HUES64 (cell line): ENCODE data around the gene UPK3B.
"Not testable (repeated sequence)": the region's sequence is repeated elsewhere in the genome, so short reads cannot be mapped to it uniquely, and the experiment has no call there.

Experiments
- H3K27ac ChIP-seq: 2 replicates; pipeline ENCODE4 v1.7.0; 2013; ENCODE audit warnings: low read depth, low read length, inconsistent platforms
- H3K27me3 ChIP-seq: 2 replicates; pipeline ENCODE4 v1.6.1; 2013; ENCODE audit warnings: mild to moderate bottlenecking, low read length; ENCODE audit not compliant: insufficient read depth
- H3K36me3 ChIP-seq: 2 replicates; pipeline ENCODE4 v1.6.1; 2013; ENCODE audit warnings: mild to moderate bottlenecking, low read length; ENCODE audit not compliant: insufficient read depth
- H3K4me1 ChIP-seq: 2 replicates; pipeline ENCODE4 v1.6.1; 2013; ENCODE audit warnings: mild to moderate bottlenecking, low read length, moderate library complexity; ENCODE audit not compliant: insufficient read depth
- H3K4me3 ChIP-seq: 2 replicates; pipeline ENCODE4 v1.5.1; 2013; ENCODE audit warnings: mild to moderate bottlenecking, low read length, moderate library complexity
- H3K9ac ChIP-seq: 2 replicates; pipeline ENCODE4 v1.6.1; 2013; ENCODE audit warnings: mild to moderate bottlenecking, low read depth, low read length
- H3K9me3 ChIP-seq: 2 replicates; pipeline ENCODE4 v1.6.1; 2013; ENCODE audit warnings: low read depth, low read length; ENCODE audit not compliant: insufficient read depth
- WGBS: fragments of 150-250, 120-280 bp; methylation state at CpG from one replicate; pipeline ENCODE4 v1.1.7; 2013; ENCODE audit warnings: missing lambda C conversion rate; 5-methylcytosine and 5-hydroxymethylcytosine counted together

UPK3B gene

DNA sequence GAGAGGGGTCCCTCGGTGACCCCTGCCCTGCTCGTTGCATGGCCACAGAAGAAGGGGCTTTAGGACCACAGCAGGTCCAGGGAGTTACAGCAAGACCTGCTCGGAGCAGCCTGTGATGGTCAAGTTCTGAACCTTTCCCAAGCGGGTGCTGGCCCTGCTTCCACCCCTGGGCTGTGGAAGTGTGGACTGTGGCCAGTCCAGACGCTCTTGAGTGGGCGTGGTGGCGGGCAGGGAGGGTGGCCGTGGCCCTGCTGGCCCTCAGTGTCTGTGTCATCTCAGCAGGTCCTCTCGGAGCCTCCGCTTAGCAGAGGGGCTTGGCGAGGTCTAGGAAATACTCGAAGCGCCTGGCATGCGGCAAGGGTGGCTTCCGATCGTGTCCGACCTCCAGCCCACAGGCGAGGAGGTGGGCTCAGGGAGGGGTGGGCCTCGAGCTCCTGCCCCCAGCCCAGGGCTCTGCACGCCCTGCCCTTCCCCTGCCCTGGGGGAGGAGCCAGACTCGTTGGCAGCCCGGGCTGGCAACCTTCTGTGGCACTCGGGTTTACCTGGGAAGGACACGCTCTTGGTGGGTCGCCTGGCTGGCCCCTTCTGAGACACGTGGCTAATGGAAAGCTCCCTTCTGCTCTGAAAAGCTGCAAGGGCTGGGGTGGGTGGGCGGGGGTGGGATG lies 12.3 kb upstream of the UPK3B start:
- H3K27me3 ChIP-seq, H3K4me3 ChIP-seq, H3K4me1 ChIP-seq, H3K36me3 ChIP-seq, H3K9me3 ChIP-seq, H3K27ac ChIP-seq, H3K9ac ChIP-seq: not testable (repeated sequence)
- WGBS = 92% methylated on average over 9 of the region's 27 CpGs

DNA sequence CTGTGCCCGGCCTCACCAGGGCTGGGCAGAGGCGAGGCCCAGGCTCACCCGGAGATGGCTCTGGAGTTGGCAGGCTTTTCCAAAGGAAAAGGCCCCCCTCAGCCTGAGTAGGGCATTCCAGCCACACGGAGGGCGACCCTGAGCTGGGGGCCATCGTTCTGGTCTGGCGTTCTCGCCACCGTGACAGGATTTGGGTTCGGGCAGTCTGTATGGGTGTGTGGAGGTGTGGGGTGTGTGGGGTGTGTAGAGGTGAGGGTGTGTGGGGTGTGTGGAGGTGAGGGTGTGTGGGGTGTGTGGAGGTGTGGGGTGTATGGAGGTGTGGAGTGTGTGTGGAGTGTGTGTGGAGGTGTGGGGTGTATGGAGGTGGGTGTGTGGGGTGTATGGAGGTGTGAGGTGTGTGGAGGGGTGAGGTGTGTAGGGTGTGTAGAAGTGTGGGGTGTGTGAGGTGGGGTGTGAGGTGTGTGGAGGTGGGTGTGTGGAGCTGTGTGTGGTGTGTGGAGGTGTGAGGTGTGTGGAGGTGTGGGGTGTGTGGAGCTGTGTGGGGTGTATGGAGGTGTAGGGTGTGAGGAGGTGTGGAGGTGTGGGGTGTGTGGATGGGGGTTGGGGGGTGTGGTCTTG lies 11.7 kb upstream of the UPK3B start:
- 94% methylated on average over 8 of the region's 10 CpGs for WGBS
- not testable (repeated sequence) for H3K4me3 ChIP-seq, H3K27ac ChIP-seq, H3K36me3 ChIP-seq, H3K9ac ChIP-seq, H3K4me1 ChIP-seq, H3K27me3 ChIP-seq, H3K9me3 ChIP-seq

DNA sequence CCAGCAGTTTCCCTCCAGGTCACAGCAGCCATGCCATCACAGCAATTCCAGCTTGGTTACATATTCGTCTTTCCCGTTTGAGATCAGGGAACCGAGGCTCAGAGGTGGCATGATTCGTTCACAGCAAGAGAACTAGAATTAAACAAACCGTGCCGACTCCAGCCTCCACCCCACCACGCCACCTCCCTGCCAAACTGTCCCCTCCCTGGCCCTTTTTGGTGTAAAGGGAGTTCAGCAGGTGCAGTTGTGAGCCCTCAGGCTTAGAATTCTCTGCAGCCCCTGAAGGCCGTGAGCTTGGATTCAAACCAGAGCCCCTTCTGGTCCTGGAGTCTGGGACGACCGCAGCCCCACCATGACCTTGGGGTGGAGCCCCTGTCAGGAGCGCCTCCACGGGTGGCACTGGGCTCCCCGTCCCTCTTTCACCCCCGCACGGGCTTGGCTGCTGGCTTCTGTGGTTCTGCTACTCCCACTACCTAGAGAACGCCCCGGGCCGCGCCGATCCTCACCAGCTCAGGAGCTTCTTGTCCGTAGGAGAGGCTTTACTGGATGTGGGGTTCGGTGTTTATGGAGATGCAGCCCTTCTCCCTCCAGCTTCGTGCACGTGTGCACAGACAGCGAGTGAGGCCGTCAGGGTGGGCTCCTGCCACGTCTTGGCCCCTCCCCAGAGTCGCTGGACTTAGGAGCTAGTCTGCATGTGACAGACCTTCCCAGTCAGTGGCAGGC lies 11.0 kb upstream of the UPK3B start:
- H3K27ac ChIP-seq, H3K9me3 ChIP-seq, H3K36me3 ChIP-seq, H3K27me3 ChIP-seq, H3K4me1 ChIP-seq, H3K9ac ChIP-seq, H3K4me3 ChIP-seq: not testable (repeated sequence)
- WGBS = 92% methylated on average over 12 of the region's 28 CpGs

DNA sequence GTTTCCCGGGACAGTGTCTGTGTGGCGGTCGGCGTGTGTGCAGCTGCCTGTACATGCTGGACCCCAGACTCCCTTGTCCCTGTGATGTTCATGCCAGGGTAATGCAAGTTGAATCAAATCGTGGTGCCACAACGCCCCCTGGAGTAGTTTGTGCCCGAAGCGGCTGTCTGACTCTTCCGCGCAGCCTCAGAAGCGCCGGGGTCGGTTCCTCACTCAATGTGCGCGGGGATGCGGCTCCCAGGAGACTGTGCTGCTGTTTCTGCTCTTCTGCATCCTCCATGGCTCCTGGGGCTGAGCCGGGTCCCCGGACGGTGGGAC lies 10.5 kb upstream of the UPK3B start:
- not testable (repeated sequence) for H3K4me1 ChIP-seq, H3K9ac ChIP-seq, H3K27me3 ChIP-seq, H3K9me3 ChIP-seq, H3K27ac ChIP-seq, H3K36me3 ChIP-seq, H3K4me3 ChIP-seq
- WGBS = 88% methylated on average over 4 of the region's 19 CpGs

DNA sequence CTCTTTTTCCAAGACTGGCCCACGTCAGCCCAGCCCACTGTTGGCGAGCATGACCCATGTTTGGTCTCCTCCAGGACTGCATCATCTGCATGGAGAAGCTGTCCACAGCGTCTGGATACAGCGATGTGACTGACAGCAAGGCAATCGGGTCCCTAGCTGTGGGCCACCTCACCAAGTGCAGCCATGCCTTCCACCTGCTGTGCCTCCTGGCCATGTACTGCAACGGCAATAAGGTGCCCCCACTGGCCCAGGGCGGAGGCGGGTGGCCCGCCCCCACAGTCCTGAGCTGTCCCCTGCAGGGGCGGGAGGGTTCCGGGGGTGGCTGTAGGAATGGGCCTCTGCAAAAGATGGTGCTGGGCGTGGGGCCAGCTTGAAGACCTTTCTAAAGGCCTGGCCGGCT lies 8.1 kb upstream of the UPK3B start:
- not testable (repeated sequence) for H3K27ac ChIP-seq
- 80% methylated on average over 12 of the region's 13 CpGs for WGBS

DNA sequence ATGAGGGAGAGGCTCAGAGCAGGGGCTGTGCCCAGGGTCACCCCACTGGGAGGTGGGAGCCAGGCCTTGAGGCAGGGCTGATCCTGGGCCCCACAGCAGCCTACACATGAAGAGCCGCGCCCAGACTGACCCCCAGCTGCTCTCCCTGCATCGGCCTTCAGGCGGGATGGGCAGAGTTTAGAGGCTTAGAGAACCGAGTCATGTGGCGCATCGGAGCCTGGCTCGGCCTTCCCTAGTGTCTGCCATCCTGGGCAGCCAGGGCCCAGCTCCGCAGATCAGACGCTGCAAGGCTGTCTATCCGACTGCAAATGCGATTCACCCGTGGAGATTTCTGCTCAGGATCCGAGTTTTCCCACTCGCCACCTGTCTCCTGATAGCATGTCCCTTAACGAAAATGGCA lies 7.5 kb upstream of the UPK3B start:
- not testable (repeated sequence) for H3K27me3 ChIP-seq, H3K4me3 ChIP-seq, H3K9me3 ChIP-seq, H3K27ac ChIP-seq, H3K4me1 ChIP-seq, H3K9ac ChIP-seq
- H3K36me3 ChIP-seq = peaks cover 24% of the 10 kb centered on the region; the same call in 1 of the 2 replicates
- WGBS = 90% methylated on average over 15 of the region's 16 CpGs

More for the DNA sequence above, 8.1 kb upstream of the UPK3B start:
- H3K4me3 ChIP-seq, H3K4me1 ChIP-seq, H3K27me3 ChIP-seq, H3K9me3 ChIP-seq, H3K9ac ChIP-seq: not testable (repeated sequence)
- H3K36me3 ChIP-seq = peaks cover 21% of the 10 kb centered on the region; the same call in 1 of the 2 replicates

DNA sequence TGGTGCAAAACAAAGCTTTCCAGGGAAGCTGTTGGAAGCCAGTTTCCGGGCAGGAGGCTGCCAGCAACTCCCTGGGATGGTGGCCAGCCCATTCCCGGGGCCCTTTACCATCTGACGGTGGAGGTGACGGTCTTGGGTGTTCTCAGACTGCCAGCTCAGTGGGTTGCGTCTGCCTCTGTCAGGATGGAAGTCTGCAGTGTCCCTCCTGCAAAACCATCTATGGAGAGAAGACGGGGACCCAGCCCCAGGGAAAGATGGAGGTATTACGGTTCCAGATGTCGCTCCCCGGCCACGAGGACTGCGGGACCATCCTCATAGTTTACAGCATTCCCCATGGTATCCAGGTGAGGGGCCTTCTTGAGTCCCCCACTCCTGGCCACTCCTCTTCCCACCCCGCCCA lies 7.1 kb upstream of the UPK3B start:
- H3K36me3 ChIP-seq = peaks cover 24% of the 10 kb centered on the region; the same call in 1 of the 2 replicates
- H3K9me3 ChIP-seq, H3K4me3 ChIP-seq, H3K27ac ChIP-seq, H3K9ac ChIP-seq, H3K4me1 ChIP-seq, H3K27me3 ChIP-seq: not testable (repeated sequence)
- 95% methylated on average over 8 of the region's 12 CpGs for WGBS

DNA sequence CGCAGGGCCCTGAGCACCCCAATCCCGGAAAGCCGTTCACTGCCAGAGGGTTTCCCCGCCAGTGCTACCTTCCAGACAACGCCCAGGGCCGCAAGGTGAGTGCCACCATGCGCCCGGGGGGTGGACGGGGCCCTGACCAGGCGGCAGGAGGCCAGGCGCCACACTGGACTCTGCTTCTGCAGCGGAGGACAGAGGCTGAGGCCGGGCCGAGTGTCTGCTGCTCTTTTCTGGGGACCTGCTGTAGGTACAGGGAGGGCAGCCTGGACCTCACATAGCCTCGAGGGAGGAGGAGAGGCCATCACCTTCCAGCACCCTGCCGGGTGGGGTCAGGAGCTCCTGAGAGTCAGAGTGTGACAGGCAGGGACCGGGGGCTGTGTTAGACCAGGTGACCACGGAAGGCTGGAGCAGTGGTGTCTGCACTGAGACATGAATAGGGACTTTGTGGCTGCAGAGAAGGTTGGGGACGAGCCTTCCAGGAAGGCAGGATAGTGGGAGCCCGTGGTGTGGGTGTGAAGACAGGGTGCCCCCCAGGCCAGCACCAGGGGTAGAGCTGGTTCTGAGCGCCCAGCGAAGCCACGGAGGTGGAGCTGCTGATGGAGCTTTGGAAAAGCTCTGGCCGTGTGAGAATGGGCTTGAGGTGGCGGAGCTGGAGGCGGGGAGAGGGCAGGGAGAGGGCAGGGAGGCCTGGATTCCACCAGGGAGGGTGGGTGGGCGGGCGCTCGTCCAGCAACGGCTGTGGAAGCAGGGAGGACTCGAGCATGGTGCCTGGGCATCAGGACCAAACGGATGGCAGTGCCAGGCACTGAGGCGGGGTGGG lies 5.8 kb upstream of the UPK3B start:
- H3K27ac ChIP-seq, H3K9ac ChIP-seq, H3K9me3 ChIP-seq, H3K4me3 ChIP-seq, H3K27me3 ChIP-seq, H3K4me1 ChIP-seq: not testable (repeated sequence)
- peaks cover 24% of the 10 kb centered on the region; the same call in 1 of the 2 replicates for H3K36me3 ChIP-seq
- 86% methylated on average over 17 of the region's 33 CpGs for WGBS

DNA sequence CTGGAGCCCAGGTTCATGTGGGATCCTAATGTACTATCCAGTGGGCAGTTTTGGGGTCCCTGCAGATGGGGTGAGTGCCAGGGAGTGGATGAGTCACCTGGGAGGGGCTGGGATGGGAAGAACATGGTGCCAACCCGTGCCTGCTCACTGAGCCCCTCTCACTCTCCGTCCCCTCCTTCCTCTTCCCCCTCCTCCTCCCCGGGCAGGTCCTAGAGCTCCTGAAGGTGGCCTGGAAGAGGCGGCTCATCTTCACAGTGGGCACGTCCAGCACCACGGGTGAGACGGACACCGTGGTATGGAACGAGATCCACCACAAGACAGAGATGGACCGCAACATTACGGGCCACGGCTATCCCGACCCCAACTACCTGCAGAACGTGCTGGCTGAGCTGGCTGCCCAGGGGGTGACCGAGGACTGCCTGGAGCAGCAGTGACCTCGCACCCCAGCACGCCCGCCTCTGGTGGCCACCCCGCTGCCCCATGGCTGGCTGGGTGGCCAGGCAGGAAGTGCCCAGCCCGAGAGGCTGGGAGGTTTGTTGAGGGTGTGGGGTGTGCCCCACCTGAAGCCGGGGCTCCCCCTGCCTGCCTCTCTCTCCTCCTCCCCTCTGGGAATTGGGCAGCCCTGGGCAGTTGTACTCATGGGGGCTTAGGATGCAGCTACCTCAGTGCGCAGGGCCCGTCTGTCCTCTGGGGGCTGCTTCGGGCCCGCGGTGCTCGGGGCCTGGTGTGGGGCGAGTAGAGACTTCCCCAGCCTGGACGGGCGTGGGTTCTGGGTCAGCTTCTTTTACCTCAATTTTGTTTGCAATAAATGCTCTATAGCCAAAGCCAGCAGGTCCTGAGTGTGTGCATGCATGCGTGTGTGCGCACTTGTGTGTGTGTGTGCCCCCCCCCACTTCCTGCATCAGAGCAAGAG lies 4.9 kb upstream of the UPK3B start:
- no peaks in the 10 kb centered on the region for H3K27me3 ChIP-seq
- H3K36me3 ChIP-seq = peaks cover 24% of the 10 kb centered on the region; the same call in 1 of the 2 replicates
- H3K27ac ChIP-seq = no peak overlapping the region
- no peak overlapping the region for H3K4me3 ChIP-seq
- H3K9ac ChIP-seq = no peak overlapping the region
- WGBS = 95% methylated on average over 32 of the region's 32 CpGs
- peaks cover 8% of the 10 kb centered on the region for H3K4me1 ChIP-seq
- no peaks in the 10 kb centered on the region for H3K9me3 ChIP-seq

DNA sequence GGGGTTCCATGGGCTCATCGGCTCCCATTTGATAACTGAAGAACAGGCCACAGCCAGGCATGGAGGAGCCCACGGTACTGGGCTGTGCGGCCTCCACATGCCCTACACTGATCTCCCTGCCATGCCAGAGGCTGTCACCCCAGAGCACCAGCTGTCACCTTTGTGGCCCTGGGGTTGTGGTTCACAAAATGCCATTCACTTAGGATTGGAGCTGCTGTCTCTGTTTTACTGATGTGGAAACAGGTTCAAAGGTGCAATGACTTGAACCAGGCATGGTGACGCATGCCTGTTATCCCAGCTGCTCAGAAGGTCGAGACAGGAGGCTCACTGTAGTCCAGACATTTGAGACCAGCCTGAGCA lies 4.3 kb upstream of the UPK3B start:
- Histone ChIP-seq H3K27me3 (no peaks in the 10 kb centered on the region), H3K9ac (no peak overlapping the region), H3K36me3 (peaks cover 22% of the 10 kb centered on the region; the same call in 1 of the 2 replicates), H3K27ac (no peak overlapping the region), H3K4me3 (no peak overlapping the region), H3K4me1 (peaks cover 10% of the 10 kb centered on the region), H3K9me3 (no peaks in the 10 kb centered on the region)
- 71% methylated on average over 5 of the region's 5 CpGs for WGBS
